ENCODE measurements around the gene TNFRSF18.

The TNFRSF18 gene

DNA sequence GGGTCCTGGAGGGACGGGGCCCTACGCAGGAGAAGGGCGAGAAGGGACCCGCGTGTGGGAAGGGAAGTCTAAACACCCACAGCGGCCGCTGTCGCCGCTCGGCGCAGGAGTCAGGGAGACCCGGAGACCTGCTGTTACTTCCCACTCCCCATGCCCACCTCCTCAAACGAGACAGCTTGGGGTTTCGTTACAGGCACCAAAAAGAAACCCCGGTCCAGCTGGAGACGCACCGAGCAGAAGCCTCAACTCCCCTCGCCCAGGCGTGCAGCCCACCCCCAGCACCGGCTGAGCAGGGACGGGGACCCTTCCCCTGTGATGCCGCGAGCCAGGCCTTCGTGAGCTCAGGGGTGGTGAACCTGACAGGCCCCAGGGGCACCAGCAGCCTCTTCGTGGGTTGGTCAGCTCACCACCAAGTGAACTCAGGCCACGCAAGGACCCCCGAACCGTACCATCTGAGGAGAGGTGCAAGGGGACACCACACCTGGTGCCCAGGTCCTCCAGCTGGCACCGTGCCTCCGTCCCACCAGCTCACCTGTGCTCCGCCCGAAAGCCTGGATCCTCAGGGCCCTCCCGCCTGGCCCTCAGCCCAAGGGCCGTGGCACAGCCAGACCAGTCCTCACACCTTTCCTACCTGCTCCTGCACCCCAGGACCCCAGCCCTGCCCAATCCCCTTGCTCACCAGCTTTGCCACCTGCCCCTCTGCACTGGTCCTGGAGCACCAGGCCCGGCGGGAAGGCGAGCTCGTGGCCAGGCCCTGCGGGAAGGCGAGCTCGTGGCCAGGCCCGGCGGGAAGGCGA lies 20.4 kb upstream of the TNFRSF18 start:
- no peak for DNase-seq

DNA sequence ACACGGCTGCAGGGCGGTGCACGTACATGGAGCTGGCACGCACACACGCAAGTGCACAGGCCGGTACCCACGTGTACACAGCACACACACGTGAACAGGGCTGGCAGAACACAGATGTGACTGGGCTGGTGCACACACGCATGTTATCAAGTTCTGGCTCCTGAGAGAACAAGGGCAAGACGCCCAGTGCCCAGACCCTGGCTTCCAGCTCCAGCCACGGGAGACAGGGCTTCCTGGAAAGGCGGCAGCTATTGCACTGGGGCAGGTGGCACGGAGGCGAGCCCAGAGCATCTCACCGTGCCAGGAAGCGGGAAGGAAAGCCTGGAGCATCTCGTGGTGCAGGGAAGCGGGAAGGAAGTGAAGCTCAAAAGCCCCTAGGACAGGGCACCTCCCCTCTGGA lies 19.5 kb upstream of the TNFRSF18 start:
- no peak for DNase-seq

DNA sequence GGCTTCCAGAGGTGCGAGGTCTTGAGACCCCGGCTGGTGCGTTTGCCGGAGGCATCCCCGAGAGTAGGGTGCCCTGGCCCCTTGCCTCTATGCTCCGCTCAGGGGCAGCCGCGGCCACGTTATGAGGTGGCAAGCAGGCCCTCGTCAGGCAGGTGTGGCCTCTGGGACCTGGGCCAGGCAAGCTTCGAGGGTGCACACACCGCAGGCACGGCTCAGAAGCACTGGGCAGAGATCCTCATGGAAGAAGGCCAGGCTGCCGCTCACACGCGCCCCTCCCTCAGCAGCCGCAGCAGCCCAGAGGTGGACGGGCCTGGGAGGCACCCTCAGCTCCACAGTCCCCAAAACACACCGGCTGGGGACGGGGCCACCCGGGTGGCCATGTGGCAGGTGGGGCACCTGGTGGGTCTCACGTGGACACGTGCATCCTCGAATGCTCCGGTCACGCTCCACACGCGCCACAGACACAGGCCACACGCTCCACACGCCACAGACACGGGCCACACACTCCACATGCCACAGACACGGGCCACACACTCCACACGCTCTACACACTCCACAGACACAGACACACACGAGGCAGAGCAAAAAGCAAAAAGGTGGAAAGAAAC lies 18.9 kb upstream of the TNFRSF18 start:
- DNase-seq, result no peak

- no peak for DNase-seq
Measured at GRCh38 chr1:1223891-1224290, 17.5 kb upstream of the TNFRSF18 start.

DNA sequence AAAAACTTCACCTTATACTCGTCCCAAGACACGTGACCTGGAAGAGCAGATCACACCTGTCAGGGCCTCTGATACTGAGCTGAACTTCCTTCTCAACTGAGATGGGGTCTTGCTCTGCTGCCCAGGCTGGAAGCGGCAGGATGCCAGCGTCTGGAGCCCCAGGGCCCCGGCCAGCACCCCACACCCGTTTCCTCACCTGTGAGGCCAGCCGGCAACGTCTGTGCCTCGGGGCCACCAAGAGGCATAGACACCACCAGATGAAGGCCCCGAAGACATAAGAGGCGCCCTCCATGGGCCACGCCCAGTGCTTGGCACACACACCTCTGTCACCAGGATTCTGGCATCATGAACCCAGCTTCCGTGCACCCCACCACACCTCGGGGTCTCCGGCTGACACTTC lies 16.9 kb upstream of the TNFRSF18 start:
- no peak for DNase-seq

- no peak for DNase-seq
Measured at GRCh38 chr1:1222575-1223225, 16.3 kb upstream of the TNFRSF18 start.

- DNase-seq, result no peak
Measured at GRCh38 chr1:1221887-1222574, 15.6 kb upstream of the TNFRSF18 start.

DNA sequence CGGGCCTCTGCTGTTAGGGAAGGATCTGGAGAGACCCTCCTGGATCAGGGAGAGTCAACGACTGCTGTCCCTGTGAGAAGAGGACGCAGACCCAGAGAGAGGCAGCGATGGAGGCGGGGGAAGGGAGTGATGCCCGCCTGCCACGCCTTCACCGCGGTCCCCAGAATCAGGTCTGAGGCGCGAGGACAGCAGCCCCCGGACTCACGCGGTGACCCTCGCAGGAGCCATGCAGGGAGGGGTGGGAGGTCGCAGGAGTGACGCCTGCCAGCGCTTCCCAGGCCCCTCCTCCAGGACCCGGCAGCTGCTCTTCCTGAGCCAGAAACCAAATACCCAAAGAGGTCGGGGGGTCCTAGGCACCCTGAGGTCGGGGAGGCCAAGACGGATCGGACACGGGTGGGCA lies 13.8 kb upstream of the TNFRSF18 start:
- DNase-seq, result no peak

GRCh38 chr1:1219341-1219740 lies 12.9 kb upstream of the TNFRSF18 start:
- no peak for DNase-seq

GRCh38 chr1:1218524-1219200 lies 12.3 kb upstream of the TNFRSF18 start:
- DNase-seq, result no peak

GRCh38 chr1:1217621-1218523 lies 11.5 kb upstream of the TNFRSF18 start:
- no peak for DNase-seq

DNA sequence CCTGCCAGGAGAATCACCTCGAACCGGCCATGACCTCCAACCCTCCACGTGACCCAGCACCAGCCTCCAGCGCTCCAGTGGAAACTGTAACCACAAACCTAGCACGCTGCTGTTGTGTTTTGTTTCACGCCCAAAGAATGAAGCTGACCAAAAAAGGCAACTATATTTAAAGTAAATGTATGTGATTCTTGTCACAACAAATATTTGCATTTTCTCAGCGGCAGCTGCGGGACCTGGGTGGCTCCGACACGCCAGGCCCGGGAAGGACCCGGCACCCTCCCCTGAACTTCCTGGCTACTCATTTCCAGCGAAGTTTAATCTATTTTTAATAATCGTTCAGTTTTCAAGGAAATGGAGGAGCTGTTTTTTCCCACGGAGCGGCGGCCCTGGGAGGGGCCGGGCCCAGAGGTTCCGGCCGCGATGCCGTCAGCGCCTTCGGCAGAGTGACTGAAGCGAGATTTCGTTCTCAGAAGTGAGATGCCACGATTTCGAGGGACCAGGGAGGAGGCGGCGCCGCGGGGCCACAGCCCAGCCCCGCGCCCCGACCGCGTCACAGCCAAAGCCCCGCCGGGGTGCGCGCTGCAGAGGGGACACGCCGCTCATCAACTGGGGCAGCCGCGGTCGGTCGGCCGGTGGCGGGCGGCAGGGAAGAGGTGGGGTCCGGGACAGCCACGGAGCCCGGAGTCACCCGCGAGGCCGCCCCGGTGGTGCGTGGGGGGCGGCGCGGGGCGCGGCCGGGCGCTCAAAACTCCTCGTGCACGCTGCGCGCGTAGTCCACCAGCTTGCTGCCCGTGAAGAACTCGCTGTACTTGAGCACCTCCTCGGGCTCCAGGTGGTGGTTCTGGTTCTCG lies 10.6 kb upstream of the TNFRSF18 start:
- DNase-seq, result no peak

DNA sequence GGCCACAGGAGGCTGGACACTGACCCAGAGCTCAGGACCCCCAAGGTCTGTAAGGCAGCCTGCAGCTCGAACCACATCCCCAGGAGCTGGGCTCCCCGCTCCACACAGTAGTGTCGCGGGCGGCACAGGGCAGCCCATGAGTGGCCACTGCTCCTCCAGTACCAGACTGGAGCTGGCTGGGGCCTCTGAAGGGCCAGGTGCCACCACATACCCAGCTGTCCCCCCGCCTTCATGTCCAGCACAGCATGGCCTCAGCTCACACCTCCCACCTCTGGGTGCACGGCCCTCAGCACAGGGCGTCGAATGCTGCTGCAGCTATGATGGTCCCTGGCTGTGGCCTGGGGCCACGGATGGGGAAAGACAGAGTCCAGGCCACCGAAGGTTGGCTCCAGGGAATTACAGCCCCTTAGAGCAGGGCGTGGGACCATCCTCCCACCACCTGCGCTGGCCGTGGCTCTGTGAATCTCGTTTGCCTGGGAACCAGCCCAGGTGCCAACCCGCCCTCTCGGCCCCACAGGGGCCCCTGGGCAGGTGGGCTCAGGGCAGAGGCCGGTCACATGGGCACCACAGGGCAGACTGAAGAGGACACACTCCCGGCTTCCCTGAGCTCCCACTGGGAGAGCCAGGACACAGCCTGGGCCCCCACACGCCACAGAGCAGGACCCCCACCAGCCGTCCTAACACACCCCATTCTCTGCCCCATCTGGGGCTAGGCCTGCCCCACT lies 9.7 kb upstream of the TNFRSF18 start:
- DNase-seq, result no peak

- no peak for DNase-seq
Measured at GRCh38 chr1:1215080-1215676, 8.8 kb upstream of the TNFRSF18 start.

DNA sequence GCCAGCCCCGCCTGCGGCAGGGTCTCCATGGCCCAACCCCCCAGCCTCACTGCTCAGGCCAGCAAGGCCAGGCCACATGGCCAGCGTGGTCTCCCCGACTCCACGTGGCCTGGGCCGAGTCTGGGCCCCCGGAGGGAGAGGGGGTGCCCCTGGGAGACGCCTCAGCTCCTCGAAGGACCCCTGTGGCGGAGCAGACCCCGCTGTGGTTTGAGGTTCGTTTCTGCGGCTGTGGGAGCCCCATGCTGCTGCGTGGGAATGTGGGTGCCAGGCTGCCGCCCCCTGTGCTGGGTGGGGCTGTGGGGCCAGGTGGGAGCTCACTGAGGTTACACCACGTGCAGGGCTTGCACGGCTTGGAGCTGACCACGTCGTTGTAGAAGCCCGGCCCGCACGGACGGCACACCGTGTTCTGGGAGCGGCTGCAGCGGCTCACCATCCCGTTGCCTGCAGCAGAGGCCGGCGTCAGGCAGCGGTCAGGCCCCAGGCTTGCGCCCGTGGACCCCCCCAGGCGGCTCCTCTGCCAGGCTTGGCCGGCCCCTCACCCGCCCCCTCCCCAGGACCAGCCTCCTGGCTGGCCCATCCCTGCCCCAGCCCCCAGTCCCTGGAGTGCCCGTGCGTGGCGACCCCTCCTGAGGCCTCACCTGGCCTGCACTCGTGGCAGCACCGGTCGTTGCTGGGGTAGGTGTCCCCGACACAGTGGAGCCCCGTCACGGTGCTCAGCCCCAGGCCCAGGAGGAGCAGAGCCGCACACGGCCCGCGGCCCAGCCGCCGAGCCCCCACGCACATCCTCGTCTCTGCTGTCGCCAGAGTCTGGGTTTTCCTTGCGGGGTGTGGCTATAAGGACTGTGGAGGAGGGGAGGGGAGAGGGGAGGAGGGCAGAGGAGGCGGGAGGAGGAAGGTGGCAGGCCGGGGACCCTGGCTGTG lies 7.2 kb upstream of the TNFRSF18 start, which contains the start of gene TNFRSF4:
TNFRSF4 (minus strand) TSS at position 809 of the 921 bp plus-strand sequence; CDS start at position 783, 26 bp downstream.
- no peak for DNase-seq

DNA sequence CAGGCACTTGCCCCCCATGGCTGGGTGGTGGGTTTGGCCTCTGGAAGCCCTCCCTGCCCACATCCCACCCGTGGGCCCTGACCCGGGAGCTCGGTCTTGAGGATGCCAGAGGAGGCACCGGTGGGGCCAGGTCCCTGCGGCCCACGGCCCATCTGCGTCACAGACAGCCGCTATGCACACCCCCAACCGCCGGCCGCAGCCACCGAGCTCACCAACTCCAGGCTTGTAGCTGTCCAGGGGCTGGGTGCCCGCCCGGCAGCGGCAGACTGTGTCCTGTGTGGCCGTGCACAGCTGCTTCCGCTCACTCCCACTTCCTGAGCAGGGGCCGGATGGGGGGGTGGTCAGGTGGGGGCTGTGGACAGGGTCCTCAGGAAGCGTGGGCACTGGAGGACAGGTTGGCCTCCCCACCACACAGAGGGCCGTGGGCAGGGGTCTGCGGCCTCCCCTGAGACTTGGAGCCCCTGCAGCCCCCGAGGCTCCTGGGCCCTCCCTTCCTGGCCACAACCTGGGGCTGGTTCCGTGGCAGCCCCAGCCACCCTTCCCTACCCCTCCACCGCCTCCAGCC lies 6.5 kb upstream of the TNFRSF18 start:
- DNase-seq, result no peak

GRCh38 chr1:1211541-1212441 lies 5.4 kb upstream of the TNFRSF18 start:
- no peak for DNase-seq

Data from OCI-M1 (cell line).